A549 (cell line): Measurements from ENCODE around the gene ADSS1.
A peak's percentile ranks its signal among the peaks of the same experiment; 100 is the strongest.

Experiments
- TF ChIP-seq, protein P1 (sequence below): fragments of 200-600 bp; sonication (generic); IDR thresholded peaks from 2 replicates; pipeline ENCODE4 v1.6.1; 2016; ENCODE audit warnings: antibody characterized with exemption, mild to moderate bottlenecking, moderate library complexity
- TF ChIP-seq, protein P2 (sequence below): fragments of >200 bp; sonication (Bioruptor Twin); formaldehyde crosslinking; IDR thresholded peaks from 3 replicates; pipeline ENCODE4 v1.5.1; 2016

DNA sequence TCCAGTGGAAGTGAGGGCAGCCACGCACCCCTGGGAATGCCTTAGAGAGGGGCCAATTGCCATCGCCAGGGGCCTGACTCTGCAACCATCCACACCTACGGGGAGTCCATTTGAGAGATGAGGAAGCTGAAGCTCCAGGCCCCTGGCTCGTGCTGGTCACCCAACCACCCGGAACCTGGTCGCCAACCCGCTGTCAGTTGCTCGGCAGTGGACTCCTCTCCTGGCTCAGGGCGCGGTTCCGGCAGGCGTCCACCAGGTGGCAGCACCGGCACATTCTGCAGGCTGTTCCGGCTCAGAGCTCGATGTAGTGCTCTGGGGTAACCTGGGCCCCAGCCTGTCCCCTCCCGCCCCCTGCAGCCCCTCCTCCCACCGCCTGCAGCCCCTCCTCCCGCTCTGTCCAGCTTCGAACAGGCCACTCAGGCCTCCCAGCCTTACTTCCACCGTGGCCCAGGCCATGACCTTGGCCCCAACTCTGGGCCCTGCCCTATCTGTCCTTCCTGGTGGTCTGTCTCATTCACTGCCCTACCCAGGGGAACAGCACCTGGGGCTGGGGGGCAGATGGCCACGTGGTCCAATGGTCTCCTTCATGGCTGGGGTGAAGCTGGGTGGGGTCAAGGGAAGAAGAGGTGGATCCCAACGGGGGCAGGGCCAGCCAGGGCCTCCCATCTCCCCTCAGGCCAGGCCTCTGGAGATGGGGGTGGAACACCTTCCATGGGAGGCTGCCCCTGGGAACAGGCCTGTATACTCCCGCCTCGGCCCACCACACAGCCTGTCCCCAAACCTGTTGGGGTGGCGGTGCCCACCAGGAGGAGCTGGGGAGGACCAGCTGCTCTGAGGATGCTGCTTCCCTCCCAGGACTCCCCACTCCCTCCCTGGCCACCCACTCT, 44.7 kb downstream of the ADSS1 start:
- TF ChIP-seq, protein P1, sequence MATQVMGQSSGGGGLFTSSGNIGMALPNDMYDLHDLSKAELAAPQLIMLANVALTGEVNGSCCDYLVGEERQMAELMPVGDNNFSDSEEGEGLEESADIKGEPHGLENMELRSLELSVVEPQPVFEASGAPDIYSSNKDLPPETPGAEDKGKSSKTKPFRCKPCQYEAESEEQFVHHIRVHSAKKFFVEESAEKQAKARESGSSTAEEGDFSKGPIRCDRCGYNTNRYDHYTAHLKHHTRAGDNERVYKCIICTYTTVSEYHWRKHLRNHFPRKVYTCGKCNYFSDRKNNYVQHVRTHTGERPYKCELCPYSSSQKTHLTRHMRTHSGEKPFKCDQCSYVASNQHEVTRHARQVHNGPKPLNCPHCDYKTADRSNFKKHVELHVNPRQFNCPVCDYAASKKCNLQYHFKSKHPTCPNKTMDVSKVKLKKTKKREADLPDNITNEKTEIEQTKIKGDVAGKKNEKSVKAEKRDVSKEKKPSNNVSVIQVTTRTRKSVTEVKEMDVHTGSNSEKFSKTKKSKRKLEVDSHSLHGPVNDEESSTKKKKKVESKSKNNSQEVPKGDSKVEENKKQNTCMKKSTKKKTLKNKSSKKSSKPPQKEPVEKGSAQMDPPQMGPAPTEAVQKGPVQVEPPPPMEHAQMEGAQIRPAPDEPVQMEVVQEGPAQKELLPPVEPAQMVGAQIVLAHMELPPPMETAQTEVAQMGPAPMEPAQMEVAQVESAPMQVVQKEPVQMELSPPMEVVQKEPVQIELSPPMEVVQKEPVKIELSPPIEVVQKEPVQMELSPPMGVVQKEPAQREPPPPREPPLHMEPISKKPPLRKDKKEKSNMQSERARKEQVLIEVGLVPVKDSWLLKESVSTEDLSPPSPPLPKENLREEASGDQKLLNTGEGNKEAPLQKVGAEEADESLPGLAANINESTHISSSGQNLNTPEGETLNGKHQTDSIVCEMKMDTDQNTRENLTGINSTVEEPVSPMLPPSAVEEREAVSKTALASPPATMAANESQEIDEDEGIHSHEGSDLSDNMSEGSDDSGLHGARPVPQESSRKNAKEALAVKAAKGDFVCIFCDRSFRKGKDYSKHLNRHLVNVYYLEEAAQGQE, result no peak
- TF ChIP-seq, protein P2, sequence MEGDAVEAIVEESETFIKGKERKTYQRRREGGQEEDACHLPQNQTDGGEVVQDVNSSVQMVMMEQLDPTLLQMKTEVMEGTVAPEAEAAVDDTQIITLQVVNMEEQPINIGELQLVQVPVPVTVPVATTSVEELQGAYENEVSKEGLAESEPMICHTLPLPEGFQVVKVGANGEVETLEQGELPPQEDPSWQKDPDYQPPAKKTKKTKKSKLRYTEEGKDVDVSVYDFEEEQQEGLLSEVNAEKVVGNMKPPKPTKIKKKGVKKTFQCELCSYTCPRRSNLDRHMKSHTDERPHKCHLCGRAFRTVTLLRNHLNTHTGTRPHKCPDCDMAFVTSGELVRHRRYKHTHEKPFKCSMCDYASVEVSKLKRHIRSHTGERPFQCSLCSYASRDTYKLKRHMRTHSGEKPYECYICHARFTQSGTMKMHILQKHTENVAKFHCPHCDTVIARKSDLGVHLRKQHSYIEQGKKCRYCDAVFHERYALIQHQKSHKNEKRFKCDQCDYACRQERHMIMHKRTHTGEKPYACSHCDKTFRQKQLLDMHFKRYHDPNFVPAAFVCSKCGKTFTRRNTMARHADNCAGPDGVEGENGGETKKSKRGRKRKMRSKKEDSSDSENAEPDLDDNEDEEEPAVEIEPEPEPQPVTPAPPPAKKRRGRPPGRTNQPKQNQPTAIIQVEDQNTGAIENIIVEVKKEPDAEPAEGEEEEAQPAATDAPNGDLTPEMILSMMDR, result peak; percentile 82
